DMS 273 (cell line): ENCODE measurements around the gene CST7.

Experiments used
- DNase-seq: peaks from one replicate; lab custom pipeline; 2025; ENCODE audit not compliant: unreplicated experiment; lab: John Stamatoyannopoulos, UW

The CST7 gene

GRCh38 chr20:24983896-24984295 is 34.8 kb downstream of the CST7 start:
- no peak for DNase-seq

GRCh38 chr20:24984961-24985640 is 36.0 kb downstream of the CST7 start:
- DNase-seq = no peak

GRCh38 chr20:24985802-24986201 is 36.7 kb downstream of the CST7 start:
- no peak for DNase-seq

GRCh38 chr20:24986436-24987015 is 37.5 kb downstream of the CST7 start:
- no peak for DNase-seq

GRCh38 chr20:24987244-24987643 is 38.2 kb downstream of the CST7 start:
- DNase-seq = no peak

GRCh38 chr20:24987873-24988835 is 39.1 kb downstream of the CST7 start:
- DNase-seq = no peak

- DNase-seq = no peak
These were observed 40.1 kb downstream of the CST7 start for GRCh38 chr20:24989162-24989561.

- no peak for DNase-seq
These were observed 41.8 kb downstream of the CST7 start for GRCh38 chr20:24990810-24991252.

- peak; percentile 65 for DNase-seq
These were observed 42.9 kb downstream of the CST7 start for GRCh38 chr20:24991897-24992486.

- DNase-seq = peak; percentile 97
These were observed 43.6 kb downstream of the CST7 start, which contains the start of gene APMAP for GRCh38 chr20:24992487-24993205. APMAP (minus strand) TSS chr20:24992751; CDS start chr20:24992688, 63 bp downstream.

GRCh38 chr20:24993337-24994185 is 44.5 kb downstream of the CST7 start:
- peak; percentile 73 for DNase-seq

GRCh38 chr20:24994186-24994465 is 45.1 kb downstream of the CST7 start:
- no peak for DNase-seq

- DNase-seq = peak; percentile 89
These were observed 45.6 kb downstream of the CST7 start for GRCh38 chr20:24994470-24995368.

GRCh38 chr20:24995741-24996448 is 46.8 kb downstream of the CST7 start:
- peak; percentile 26 for DNase-seq

- DNase-seq = no peak
These were observed 47.6 kb downstream of the CST7 start for GRCh38 chr20:24996449-24997377.

GRCh38 chr20:24998121-24998520 is 49.1 kb downstream of the CST7 start:
- no peak for DNase-seq
